ENCODE results near the gene ZNF292. TPM values are rescaled to one million over a fixed set of nuclear protein-coding genes. Genes with fewer than 3 reads are reported as not detected.

The ZNF292 gene
- total and polyA plus RNA-seq, 5 donors from 2014 or later = 25.6 to 119 (median 33.1) TPM

DNA sequence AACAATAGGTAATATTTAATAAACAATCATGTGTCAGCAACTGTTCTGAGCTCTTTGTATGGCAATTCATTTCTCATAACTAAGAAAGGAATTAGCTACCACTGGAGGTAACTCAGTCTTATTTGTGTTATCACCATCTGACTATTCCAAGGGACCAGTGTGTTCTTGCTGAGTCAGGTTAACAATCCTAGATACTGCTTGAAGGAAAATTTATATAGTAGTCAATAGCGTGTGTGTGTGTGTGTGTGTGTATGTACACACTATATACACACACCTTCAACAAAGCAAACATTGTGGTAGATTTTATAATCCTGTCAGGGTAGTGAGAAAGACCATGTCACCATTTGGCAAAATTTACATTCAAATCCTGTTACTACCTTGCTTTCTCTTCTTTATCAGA lies 121.3 kb downstream of the ZNF292 start:
- no peaks in the 10 kb centered on the region for H3K36me3 Mint-ChIP-seq
- no peak overlapping the region for H3K4me3 ChIP-seq (ENCODE audit: low read depth, low read length)
- no peak for DNase-seq
- H3K9me3 Mint-ChIP-seq = no peaks in the 10 kb centered on the region
- no peaks in the 10 kb centered on the region for H3K27me3 ChIP-seq (ENCODE audit: control insufficient read depth, insufficient read depth, low read length)
- no peaks in the 10 kb centered on the region for H3K9me3 ChIP-seq (ENCODE audit: control insufficient read depth in 2 of 2, low read length in 2 of 2)
- peak overlapping the region in 1 of 3 donors; percentile 39 for H3K27ac Mint-ChIP-seq
- no peak for ATAC-seq (ENCODE audit: low read depth in 2 of 2)
- no peaks in the 10 kb centered on the region for H3K27me3 Mint-ChIP-seq
- H3K27ac ChIP-seq (ENCODE audit: insufficient read depth, low read length, poor library complexity, severe bottlenecking) = no peak overlapping the region
- peaks cover 6% of the 10 kb centered on the region for H3K4me1 ChIP-seq (ENCODE audit: control insufficient read depth, insufficient read depth, low read length, poor library complexity, severe bottlenecking)
- H3K4me1 Mint-ChIP-seq = peaks cover 5 to 24% (median 13%) of the 10 kb centered on the region in 4 donors
- H3K4me3 Mint-ChIP-seq = no peak overlapping the region
- no peaks in the 10 kb centered on the region for H3K36me3 ChIP-seq (ENCODE audit: control insufficient read depth, insufficient read depth, low read length)

DNA sequence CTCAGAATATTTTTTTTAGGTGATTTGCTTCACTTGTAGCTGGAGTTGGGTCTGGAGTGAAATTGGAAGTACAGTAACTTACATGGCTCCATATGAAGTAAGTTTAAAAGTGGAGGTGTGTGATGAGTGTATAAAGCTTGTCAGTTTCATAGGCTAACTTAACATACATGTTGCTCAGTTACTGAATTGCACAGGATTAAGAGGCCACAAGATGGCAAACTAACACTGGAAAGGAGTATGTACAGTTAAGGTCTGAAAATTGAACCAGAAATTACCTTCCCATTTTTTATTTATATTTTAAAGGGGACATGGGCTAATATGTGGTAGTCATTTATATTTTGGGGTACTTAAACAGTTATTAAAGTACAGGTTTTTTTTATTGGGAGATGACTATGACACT lies 121.8 kb downstream of the ZNF292 start:
- H3K27me3 ChIP-seq (ENCODE audit: control insufficient read depth, insufficient read depth, low read length) = no peaks in the 10 kb centered on the region
- DNase-seq (peak in 1 of 3 donors; percentile 17), ATAC-seq (ENCODE audit: low read depth in 2 of 2) (no peak)
- peaks cover 5 to 20% (median 13%) of the 10 kb centered on the region in 4 donors for H3K4me1 Mint-ChIP-seq
- H3K27ac ChIP-seq (ENCODE audit: insufficient read depth, low read length, poor library complexity, severe bottlenecking) = no peak overlapping the region
- H3K36me3 Mint-ChIP-seq = no peaks in the 10 kb centered on the region
- no peak overlapping the region for H3K4me3 ChIP-seq (ENCODE audit: low read depth, low read length)
- no peaks in the 10 kb centered on the region for H3K9me3 ChIP-seq (ENCODE audit: control insufficient read depth in 2 of 2, low read length in 2 of 2)
- H3K9me3 Mint-ChIP-seq = no peaks in the 10 kb centered on the region
- peaks cover 6% of the 10 kb centered on the region for H3K4me1 ChIP-seq (ENCODE audit: control insufficient read depth, insufficient read depth, low read length, poor library complexity, severe bottlenecking)
- no peak overlapping the region for H3K4me3 Mint-ChIP-seq
- H3K36me3 ChIP-seq (ENCODE audit: control insufficient read depth, insufficient read depth, low read length) = no peaks in the 10 kb centered on the region
- H3K27me3 Mint-ChIP-seq = no peaks in the 10 kb centered on the region
- H3K27ac Mint-ChIP-seq = peak overlapping the region in 1 of 3 donors; percentile 39

DNA sequence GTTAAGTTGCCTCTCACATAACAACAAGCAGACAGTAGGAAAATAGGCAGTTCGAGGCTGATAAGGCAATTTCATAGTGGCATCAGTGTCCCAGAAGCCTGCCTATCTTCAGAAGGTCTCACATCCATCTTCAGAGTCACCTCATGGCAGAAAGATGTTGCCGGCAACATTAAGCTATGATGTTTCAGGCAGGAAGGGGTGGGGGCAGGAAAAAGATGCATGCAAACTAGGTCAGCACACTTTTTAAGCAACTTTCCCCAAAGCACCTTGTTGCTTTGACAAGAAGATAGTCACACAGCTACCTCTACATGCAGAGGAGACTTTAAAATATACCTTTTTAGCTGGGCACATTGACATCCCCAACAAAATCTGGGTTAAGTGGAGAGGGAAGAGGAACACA lies 123.8 kb downstream of the ZNF292 start:
- Mint-ChIP-seq H3K4me3 (no peak overlapping the region), H3K27me3 (no peaks in the 10 kb centered on the region), H3K36me3 (no peaks in the 10 kb centered on the region), H3K4me1 (peaks cover 5 to 17% (median 12%) of the 10 kb centered on the region in 4 donors), H3K9me3 (no peaks in the 10 kb centered on the region), H3K27ac (peak overlapping the region in 2 of 3 donors; percentile 1 to 68)
- DNase-seq = peak in 1 of 3 donors; percentile 29
- Histone ChIP-seq H3K4me1 (ENCODE audit: control insufficient read depth, insufficient read depth, low read length, poor library complexity, severe bottlenecking) (peaks cover 6% of the 10 kb centered on the region), H3K4me3 (ENCODE audit: low read depth, low read length) (no peak overlapping the region), H3K27ac (ENCODE audit: insufficient read depth, low read length, poor library complexity, severe bottlenecking) (no peak overlapping the region), H3K27me3 (ENCODE audit: control insufficient read depth, insufficient read depth, low read length) (no peaks in the 10 kb centered on the region), H3K36me3 (ENCODE audit: control insufficient read depth, insufficient read depth, low read length) (no peaks in the 10 kb centered on the region), H3K9me3 (ENCODE audit: control insufficient read depth in 2 of 2, low read length in 2 of 2) (no peaks in the 10 kb centered on the region)
- ATAC-seq (ENCODE audit: low read depth in 2 of 2) = no peak

DNA sequence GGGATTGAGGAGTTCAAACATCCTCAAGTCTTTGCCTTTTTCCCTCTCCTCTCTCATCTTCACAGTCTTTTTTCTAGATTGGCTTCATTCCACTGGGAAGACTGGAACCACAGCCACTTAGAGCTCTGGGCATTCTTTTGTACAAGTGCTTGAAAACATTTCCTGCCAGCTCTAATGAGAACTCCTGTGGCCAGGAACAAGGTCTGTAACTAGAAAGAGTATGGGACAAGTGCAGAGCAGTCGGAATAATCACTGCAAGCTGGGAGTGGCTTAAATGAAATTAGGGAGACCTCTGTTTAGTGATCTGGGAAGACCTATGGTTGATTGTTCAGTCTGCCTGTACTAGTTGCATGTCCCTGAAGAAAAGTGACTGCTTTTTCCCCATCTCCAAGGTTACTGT lies 126.1 kb downstream of the ZNF292 start:
- ATAC-seq (ENCODE audit: low read depth in 2 of 2) = no peak
- no peak overlapping the region for H3K4me3 ChIP-seq (ENCODE audit: low read depth, low read length)
- DNase-seq = no peak
- Mint-ChIP-seq H3K27ac (peak overlapping the region in 1 of 3 donors; percentile 39), H3K36me3 (no peaks in the 10 kb centered on the region), H3K4me3 (no peak overlapping the region), H3K9me3 (peaks cover 0 to 4% (median 0%) of the 10 kb centered on the region in 7 donors), H3K27me3 (no peaks in the 10 kb centered on the region), H3K4me1 (peaks cover 10 to 17% (median 15%) of the 10 kb centered on the region in 4 donors)
- peaks cover 2% of the 10 kb centered on the region for H3K27me3 ChIP-seq (ENCODE audit: control insufficient read depth, insufficient read depth, low read length)
- H3K27ac ChIP-seq (ENCODE audit: insufficient read depth, low read length, poor library complexity, severe bottlenecking) = no peak overlapping the region
- H3K4me1 ChIP-seq (ENCODE audit: control insufficient read depth, insufficient read depth, low read length, poor library complexity, severe bottlenecking) = peaks cover 6% of the 10 kb centered on the region
- no peaks in the 10 kb centered on the region for H3K9me3 ChIP-seq (ENCODE audit: control insufficient read depth in 2 of 2, low read length in 2 of 2)
- H3K36me3 ChIP-seq (ENCODE audit: control insufficient read depth, insufficient read depth, low read length) = no peaks in the 10 kb centered on the region

DNA sequence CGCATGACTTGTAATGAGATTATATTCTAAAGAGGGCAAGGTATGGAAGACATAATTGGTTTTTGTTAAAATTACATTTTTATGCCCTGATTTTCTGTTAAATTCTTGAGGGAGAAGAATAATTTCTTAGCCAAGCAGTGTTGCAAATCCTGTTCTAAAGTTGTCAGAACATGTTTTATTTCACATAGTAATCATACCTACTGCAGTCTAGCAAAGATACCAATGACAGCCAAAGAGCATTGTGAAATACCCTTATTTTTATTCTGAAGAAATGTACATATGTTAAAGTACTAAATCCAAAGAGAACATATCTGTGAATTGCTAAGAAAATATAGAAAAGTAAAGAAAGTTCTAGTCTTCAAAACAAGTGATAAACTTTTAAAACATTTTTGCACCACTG lies 127.4 kb downstream of the ZNF292 start:
- Histone ChIP-seq H3K36me3 (ENCODE audit: control insufficient read depth, insufficient read depth, low read length) (no peaks in the 10 kb centered on the region), H3K4me1 (ENCODE audit: control insufficient read depth, insufficient read depth, low read length, poor library complexity, severe bottlenecking) (peaks cover 6% of the 10 kb centered on the region), H3K27me3 (ENCODE audit: control insufficient read depth, insufficient read depth, low read length) (peaks cover 2% of the 10 kb centered on the region), H3K9me3 (ENCODE audit: control insufficient read depth in 2 of 2, low read length in 2 of 2) (no peaks in the 10 kb centered on the region), H3K4me3 (ENCODE audit: low read depth, low read length) (no peak overlapping the region), H3K27ac (ENCODE audit: insufficient read depth, low read length, poor library complexity, severe bottlenecking) (no peak overlapping the region)
- Mint-ChIP-seq H3K4me3 (no peak overlapping the region), H3K36me3 (no peaks in the 10 kb centered on the region), H3K9me3 (peaks cover 0 to 4% (median 0%) of the 10 kb centered on the region in 7 donors), H3K27ac (no peak overlapping the region), H3K4me1 (peaks cover 10 to 17% (median 15%) of the 10 kb centered on the region in 4 donors), H3K27me3 (peaks cover 6% of the 10 kb centered on the region)
- ATAC-seq (ENCODE audit: low read depth in 2 of 2) (no peak), DNase-seq (no peak)

DNA sequence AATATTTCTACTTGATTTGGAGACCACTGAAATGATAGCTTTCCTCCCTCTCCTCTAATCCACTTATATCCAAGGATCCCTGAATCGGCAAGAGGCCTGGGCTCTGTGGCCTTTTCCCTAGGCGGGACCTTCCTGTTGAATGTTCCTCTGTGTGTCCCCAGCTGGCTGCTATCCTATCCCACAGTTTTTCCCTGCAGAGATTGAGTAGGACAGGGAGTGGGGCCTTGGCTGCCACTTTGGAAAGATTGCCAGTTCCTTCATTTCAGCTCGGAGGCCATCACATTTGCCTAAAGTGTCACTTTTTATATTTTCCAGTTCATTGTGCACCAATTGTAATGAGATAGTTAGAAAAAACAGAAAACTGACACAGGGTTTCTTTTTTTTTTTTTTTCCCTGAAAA lies 128.1 kb downstream of the ZNF292 start:
- Mint-ChIP-seq H3K9me3 (peaks cover 0 to 4% (median 0%) of the 10 kb centered on the region in 7 donors), H3K27ac (no peak overlapping the region)
- H3K4me1 ChIP-seq (ENCODE audit: control insufficient read depth, insufficient read depth, low read length, poor library complexity, severe bottlenecking) = peaks cover 6% of the 10 kb centered on the region

DNA sequence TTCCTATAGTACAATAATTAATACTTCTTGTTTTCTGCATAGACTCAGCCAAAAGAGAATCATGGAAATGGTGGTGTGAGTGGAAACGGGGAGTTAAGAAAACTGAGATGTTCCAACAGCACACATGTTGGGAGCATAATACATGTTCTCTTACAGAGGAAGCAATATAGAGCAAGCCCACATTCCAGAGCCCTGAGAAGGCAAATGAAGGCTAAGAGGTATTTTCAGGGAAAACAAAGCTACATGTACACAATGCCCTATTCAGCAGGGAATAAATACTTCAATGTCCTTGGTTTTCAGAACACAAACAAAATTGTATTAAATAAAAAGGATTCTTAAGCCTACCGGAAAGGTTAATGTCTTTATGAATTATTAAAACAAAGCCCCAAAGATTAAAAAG lies 131.9 kb downstream of the ZNF292 start:
- H3K9me3 ChIP-seq (ENCODE audit: control insufficient read depth in 2 of 2, low read length in 2 of 2) = no peaks in the 10 kb centered on the region
- Mint-ChIP-seq H3K27me3 (peaks cover 31% of the 10 kb centered on the region), H3K9me3 (peaks cover 0 to 4% (median 0%) of the 10 kb centered on the region in 7 donors), H3K36me3 (no peaks in the 10 kb centered on the region), H3K27ac (no peak overlapping the region), H3K4me1 (peaks cover 0 to 8% (median 5%) of the 10 kb centered on the region in 4 donors), H3K4me3 (no peak overlapping the region)
- H3K4me3 ChIP-seq (ENCODE audit: low read depth, low read length) = no peak overlapping the region
- DNase-seq = no peak
- peaks cover 14% of the 10 kb centered on the region for H3K27me3 ChIP-seq (ENCODE audit: control insufficient read depth, insufficient read depth, low read length)
- H3K4me1 ChIP-seq (ENCODE audit: control insufficient read depth, insufficient read depth, low read length, poor library complexity, severe bottlenecking) = no peaks in the 10 kb centered on the region
- no peaks in the 10 kb centered on the region for H3K36me3 ChIP-seq (ENCODE audit: control insufficient read depth, insufficient read depth, low read length)
- no peak for ATAC-seq (ENCODE audit: low read depth in 2 of 2)
- no peak overlapping the region for H3K27ac ChIP-seq (ENCODE audit: insufficient read depth, low read length, poor library complexity, severe bottlenecking)

More for the DNA sequence above, 128.1 kb downstream of the ZNF292 start:
- H3K4me3 ChIP-seq (ENCODE audit: low read depth, low read length) = no peak overlapping the region
- ATAC-seq (ENCODE audit: low read depth in 2 of 2) (no peak), DNase-seq (no peak)
- no peak overlapping the region for H3K4me3 Mint-ChIP-seq
- H3K27me3 Mint-ChIP-seq = peaks cover 8% of the 10 kb centered on the region
- peaks cover 3% of the 10 kb centered on the region for H3K27me3 ChIP-seq (ENCODE audit: control insufficient read depth, insufficient read depth, low read length)
- no peak overlapping the region for H3K27ac ChIP-seq (ENCODE audit: insufficient read depth, low read length, poor library complexity, severe bottlenecking)
- H3K9me3 ChIP-seq (ENCODE audit: control insufficient read depth in 2 of 2, low read length in 2 of 2) = no peaks in the 10 kb centered on the region
- no peaks in the 10 kb centered on the region for H3K36me3 ChIP-seq (ENCODE audit: control insufficient read depth, insufficient read depth, low read length)
- peaks cover 10 to 17% (median 13%) of the 10 kb centered on the region in 4 donors for H3K4me1 Mint-ChIP-seq
- no peaks in the 10 kb centered on the region for H3K36me3 Mint-ChIP-seq

DNA sequence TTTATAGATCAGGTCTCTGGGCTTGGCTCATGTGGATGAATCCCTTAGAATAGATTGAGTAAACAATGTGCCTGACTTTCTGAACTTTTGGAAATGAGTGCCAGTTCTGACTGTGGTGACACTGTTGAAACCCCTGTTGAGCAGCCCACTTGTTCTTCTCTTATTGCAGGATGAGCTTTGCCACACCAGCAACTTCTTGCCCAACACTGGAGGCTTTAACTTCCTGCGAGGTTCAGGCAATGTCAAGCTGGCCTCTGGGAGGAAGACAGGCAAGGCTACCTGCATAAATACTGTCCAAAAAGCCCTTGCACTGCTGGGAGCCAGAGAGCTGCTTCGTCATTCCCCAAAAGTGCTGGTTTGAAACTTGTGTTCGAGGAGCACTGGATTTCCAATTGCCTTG lies 134.2 kb downstream of the ZNF292 start:
- Mint-ChIP-seq H3K4me3 (no peak overlapping the region), H3K4me1 (peaks cover 0 to 8% (median 2%) of the 10 kb centered on the region in 4 donors), H3K36me3 (no peaks in the 10 kb centered on the region), H3K9me3 (peaks cover 0 to 4% (median 0%) of the 10 kb centered on the region in 7 donors), H3K27me3 (peaks cover 39% of the 10 kb centered on the region), H3K27ac (no peak overlapping the region)
- Histone ChIP-seq H3K4me1 (ENCODE audit: control insufficient read depth, insufficient read depth, low read length, poor library complexity, severe bottlenecking) (no peaks in the 10 kb centered on the region), H3K36me3 (ENCODE audit: control insufficient read depth, insufficient read depth, low read length) (no peaks in the 10 kb centered on the region), H3K27me3 (ENCODE audit: control insufficient read depth, insufficient read depth, low read length) (peaks cover 18% of the 10 kb centered on the region), H3K9me3 (ENCODE audit: control insufficient read depth in 2 of 2, low read length in 2 of 2) (no peaks in the 10 kb centered on the region), H3K4me3 (ENCODE audit: low read depth, low read length) (no peak overlapping the region), H3K27ac (ENCODE audit: insufficient read depth, low read length, poor library complexity, severe bottlenecking) (no peak overlapping the region)
- no peak for DNase-seq
- no peak for ATAC-seq (ENCODE audit: low read depth in 2 of 2)
